AG08395 (cell line): ENCODE measurements around the gene LOXHD1.

Experiments
- DNase-seq: peaks from one replicate; pipeline ENCODE4 v3.0.0; 2012; ENCODE audit warnings: mixed read lengths, low spot score

Gene LOXHD1

DNA sequence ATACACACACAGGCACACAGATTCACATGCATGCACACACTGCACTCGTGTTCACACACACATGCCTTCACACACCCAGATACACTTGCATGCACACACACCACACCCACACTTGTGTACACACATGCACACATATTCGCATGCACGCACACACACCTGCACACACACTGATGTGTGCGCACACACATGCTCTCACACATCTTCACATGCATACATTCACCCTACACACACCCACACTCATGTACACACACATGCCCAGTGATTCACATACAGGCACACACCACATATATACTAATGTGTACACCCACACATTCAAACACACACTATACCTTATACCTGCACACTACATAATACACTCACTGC, 181.6 kb downstream of the LOXHD1 start:
- no peak for DNase-seq

DNA sequence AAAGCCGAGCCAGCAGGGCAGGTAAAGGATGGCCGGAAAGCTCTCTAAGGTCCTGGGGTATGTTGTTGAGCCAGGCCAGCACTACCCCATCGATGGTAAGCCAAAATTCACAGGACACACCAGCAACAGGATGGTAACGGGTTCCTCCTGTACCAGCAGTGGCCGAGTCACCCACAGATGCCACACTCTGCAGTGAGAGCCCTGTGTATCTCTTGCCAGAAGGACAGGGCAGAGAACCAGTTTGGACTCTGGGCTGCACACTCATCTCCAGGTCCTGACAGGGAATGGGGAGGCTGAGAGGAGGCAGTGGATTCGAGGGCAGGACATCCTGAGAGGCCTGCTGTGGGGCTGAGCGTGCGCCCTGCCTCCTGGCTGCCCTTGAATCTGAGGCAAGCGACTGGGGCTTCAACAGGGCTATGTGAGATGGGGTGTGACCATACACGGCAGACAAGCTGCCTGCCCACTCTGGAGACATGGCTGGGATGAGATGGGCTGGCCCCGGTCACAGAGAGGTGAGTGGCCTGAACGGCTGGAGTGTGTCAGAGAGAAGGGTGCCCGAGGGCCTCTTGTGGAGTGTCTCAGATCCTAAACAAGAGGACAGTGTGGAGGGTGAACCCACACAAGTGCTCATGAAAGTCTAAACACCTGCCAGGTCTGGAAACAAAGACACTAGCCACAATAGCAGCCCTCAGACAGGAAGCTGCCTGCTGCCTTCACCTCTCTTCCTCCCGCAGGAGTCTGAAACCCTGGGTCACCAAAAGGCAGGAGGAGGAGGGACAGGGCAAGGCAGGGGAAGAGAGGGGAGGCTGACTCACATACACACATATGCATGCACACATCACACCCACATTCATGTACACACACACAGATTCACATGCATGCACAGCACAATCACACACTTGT, 182.3 kb downstream of the LOXHD1 start:
- no peak for DNase-seq

DNA sequence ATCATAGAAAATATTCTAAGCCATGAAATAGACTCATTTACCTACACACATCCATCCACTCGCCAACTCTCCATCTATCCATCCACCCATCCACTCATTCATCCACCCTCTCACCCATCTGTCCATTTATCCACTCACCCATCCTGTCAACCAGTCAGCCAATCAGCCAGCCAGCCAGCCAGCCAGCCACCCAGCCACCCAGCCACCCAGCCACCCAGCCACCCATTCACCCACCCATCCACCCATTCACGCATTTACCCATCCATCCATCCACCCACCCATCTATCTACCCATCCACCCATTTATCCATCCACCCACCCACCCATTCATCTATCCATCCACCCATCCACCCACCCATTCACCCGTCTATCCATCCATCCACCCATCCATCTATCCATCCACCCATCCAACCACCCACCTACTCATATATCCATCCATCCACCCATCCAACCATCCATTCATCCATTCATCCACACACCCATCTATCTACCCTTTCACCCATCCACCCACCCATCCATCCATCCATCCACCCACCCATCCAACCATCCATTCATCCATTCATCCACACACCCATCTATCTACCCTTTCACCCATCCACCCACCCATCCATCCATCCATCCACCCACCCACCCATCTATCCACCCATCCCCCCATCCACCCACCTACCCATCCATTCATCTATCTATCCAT, 185.1 kb downstream of the LOXHD1 start:
- DNase-seq: no peak

DNA sequence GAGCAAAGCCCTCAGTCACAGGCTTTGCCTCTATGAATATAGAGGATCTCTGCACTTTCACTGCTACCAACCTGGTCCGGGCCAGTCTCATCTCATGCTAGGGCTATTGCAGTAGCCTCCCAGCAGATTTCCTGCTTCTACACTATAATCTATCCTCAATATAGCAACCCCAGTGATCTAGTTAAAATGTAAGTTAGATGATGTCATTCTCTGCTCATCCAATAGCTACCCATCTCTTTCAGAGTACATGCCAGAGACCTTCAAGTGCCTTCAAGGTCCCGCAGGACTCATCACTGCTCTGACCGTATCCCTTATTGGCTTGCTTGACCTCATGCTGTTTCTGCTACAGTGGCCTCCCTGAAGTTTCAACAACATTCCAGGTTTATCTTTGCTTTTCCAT, 186.3 kb downstream of the LOXHD1 start:
- DNase-seq: no peak

DNA sequence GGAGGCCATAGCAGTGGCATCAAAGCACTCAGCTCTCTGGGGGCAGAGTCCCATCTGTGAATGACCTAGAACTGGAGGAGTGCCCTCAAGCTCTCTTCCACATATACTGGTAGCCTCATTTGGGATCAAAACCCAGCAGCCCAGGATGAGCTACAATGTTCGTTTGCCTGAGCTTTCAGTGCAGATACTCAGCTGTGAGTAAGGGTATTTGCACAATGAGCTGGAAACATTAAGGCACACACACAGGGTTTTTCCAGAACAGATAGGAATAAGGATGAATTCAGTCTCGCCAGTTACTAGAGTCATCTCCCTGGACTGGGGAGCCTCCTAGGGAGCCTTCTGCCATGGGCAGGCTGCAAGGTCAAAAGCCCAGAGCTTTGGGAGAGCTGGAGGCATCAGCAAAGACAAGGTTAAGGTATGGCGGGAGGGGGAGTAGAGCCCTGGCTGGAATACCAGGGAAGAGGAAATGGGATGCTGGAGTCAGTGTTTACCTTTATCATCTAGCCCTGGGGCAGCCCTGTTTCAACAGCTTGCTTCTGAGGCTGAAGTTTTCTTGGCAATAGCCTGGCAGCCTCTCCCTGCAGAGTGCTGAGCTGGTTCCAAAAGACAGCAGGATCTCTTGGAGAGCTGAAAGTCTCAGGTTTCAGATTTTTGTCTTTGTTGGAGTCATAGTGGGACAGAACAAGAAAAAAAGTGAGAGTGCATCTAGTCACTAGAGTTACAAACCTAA, 187.7 kb downstream of the LOXHD1 start:
- DNase-seq: no peak

DNA sequence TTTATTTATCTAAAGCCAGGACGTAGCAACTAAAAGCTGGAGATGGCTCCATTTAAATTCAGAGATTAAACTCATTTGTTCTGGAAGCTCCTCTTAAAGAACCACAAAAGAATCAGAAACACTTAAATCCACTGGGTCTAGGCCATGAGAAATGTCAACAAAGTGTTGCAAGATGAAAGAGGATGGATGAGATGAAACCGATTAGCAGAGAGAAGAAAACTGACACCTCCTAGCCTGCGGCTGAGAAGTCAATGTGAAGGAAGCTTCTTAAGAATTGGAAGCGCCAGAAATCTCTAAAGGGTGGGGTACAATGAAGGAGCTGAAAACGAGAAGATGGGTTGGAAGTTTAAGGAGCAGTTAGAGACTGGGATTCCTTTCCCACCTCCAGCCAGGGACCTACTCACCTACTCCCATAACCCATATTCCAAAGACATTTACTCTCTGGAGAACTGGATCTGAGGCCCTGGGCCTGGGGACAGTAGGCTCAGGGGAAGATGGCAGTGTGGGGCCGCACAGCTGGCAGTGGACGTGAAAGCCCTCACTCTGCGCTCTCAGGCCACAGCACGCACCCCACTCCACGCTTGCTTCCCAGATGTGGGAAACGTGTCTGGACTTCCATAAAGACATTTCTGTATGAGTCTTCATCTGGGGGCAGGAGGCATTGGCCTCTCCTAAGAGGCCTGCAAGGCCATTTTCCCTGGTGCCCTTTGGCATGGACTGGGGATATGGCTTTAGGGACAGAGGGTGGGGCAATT, 188.4 kb downstream of the LOXHD1 start:
- no peak for DNase-seq

DNA sequence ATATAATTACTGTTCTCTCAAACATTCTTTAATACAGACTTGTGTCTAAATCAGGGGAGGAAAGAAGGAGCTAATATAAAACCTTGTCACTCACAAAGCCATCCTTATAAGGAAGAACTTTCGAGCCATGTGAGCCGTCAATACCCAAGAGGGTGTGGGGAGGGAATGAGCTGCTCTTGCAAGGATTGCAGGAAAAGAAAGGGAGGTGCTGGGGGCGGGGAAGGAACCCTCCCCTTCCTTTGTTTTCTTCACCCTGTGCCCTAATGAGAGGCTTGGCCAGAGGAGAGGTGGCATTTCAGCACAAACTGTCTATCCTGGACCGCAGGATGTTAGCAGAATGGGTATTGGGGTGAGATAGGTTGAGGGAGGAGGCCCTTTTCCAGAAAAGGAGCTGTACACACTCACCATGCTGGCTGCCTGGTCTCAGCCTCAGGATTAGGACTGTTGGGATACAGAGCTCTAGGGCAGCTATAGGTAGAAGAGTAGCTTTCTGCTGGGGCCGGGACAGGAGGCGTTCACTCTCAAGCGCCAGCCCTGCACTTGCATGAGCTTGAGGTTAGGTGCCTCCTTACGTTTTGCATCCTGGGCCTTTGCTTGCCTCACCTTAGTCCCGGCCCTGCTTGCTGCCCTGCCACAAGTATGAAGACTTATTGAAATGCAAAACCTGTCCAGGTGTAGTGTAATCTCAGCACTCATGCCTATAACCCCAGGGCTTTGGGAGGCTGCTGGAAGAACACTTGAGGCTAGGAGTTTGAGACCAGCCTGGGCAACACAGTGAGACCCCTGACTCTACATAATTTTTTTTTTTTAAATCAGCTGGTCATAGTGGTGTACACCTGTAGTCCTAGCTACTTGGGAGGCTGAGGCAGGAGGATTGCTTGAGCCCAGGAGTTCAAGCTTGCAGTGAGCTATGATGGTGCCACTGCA, 190.5 kb downstream of the LOXHD1 start:
- no peak for DNase-seq

DNA sequence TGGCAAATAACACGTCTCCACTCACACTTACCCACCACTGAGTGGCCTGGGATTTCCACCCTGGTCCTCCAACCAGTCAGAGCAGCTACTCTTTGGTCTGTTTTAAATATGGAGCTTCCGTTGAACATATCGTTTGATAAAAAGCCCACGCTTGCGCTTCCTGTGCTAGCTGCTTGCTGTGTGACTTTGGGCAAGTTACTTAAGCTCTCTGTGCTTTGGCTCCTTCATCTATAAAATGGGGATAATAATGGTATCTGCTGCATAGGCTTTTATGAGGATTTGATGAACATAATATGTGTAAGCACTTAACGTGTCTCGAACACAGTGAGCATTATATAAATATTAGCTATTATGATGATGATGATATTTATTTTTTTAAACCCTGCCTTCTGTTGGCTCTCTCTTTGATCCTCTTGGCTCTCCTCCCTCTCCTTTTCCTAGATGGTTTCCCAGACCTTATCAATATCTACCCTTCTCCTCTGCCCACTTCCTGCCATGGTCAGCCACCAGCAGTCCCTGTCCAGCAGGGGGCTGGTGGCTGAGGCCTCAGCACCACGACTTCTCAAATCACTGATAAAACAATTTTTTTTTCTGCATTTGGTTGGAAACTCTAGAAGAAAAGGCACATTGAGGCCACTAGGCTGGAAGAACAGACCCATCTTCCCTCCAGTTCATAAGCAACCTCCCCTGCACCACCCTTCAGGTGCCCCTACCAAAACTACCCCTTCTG, 191.9 kb downstream of the LOXHD1 start:
- DNase-seq: no peak

DNA sequence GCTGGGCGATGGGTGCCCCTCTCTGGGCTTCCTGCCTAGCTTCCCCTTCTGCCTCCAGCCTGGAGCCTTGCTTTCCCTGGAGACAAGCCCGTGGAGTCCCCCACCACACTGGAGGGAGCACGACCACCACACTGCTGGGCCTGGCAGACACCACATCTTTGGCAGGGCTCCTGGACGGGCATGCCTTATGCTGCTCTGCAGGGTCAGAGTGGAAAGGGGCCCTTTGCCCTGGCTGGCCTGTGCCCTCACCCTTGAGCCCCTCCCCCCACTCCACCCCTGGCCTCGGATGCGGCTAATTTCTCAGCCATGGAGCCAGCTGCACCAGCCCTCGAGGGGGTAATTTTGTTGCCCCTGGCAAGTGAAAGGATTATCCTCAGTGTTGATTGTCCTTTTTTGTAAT, 194.5 kb downstream of the LOXHD1 start:
- no peak for DNase-seq

DNA sequence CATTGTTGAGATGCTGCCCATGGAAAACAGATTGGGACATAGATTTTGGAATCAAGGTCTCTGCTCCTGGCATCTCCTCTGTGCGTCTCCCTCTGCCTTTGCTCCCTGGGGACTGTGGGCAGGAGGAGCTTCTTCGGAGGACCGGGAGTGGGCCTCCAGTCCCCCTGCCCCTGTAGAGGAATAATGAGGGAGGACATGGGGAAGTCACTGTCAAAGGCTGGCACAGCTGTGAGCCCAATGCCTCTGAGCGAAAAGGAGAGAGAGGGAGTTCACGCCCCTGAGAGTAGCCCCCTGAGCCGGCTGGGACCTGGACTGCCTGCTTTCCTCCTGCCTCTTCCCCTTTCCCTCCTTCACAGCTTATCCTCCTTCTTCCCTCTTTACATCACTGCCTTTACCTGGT, 195.0 kb downstream of the LOXHD1 start:
- DNase-seq: no peak

DNA sequence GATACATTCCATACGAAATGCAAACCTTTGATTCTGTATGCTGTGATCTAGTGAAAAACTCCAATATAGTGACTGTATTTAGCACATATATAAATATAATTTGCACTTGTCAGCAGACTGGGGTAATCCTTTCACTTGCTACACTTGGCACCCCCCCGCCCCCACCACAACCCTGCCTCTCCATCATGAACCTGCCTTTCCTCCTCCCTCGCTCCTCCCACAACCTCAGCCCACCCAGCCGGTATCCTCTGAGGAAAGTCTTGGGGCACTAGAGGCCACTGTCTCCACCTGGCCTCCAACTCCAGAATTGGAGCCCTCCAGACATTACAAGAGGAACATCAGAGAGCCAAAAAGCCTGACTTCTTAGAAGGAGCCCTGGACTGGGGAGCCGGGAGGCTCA, 196.3 kb downstream of the LOXHD1 start:
- no peak for DNase-seq

DNA sequence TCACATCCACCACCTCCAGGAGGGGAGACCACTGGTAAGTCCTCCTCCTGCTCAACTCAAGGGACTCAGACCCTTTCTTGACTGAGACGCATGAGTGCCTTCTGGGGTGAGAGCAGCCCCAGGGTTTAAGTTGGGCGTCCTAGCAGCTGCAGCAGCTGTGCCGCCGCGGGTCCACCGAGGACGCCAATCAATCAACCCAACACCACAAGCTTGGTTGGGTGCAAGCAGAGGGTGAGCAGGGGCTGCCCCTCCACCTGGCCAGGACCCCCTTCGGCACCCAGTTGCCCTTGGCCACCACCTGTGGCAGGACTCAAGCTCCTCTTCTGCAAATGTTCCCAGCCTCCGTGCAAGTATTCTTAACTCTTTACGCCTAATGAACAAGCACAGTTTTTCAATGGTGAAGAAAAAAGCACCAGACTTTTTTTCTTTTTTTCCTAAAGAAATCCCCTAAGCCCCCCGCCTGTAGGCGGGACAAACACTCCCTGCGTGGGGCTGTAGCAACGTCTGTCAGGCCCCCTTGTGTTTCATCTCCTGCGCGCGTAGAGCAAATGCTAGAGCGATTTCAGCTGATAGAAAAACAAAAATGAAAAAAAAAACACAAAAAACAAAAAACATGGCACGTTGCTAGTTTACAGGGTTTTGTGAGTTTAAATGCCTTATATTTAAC, 197.1 kb downstream of the LOXHD1 start:
- no peak for DNase-seq

DNA sequence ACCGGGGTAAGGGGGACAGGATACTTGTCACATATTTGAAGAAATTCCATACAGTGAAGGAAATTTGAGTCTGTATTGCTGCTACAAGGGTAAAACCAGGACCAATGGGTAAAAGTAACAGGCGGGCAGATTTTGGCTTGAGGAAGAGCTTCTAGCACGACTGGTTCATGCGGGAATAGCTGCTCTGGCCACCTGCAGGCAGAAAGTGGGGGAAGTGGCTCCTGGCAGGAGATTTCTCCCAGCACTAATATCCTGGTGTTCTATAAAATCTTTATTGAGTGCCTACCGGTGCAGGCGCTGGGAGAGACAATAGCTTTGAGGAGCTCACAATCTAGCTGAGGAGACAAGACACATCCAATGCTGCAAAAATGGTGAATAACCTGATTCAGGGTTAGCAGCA, 198.5 kb downstream of the LOXHD1 start:
- no peak for DNase-seq

DNA sequence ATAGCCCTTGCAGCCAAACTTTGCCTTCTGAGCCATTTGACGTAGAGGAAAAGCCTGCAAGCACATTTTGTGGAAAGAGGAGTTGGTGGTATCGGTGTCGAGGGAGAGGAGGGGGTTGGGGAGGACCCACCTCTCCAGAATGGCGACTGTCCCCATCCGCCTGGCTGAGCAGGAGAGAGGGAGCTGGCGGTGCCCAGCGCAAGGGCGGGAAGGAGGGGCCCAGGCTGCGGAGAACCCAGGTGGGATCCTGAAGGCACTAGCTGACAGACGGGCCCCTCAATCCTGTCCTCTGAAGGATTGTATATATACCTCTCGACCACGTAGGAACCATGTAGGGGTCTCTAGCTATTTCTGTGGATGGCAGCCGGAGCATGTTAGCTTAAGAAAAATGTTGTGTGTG, 200.3 kb downstream of the LOXHD1 start:
- DNase-seq: no peak

DNA sequence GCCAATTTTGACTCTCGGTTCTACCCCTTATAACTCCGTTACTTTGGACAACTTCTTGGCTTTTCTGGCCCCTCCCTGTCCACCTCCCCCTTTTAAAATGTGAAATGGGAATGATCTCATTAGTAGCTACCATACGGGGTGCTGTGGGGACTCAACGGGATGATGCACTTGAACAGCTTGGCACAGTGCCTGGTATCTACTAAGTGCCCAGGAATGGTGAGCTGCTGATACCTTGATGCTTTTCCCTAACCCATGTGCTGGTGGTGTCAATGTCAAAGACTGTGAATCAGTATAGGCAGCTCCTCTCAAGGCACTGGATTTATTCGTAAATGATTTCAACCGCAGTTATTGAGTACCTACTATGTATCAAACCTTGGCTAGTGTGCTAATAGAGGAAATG, 204.2 kb downstream of the LOXHD1 start:
- DNase-seq: no peak

DNA sequence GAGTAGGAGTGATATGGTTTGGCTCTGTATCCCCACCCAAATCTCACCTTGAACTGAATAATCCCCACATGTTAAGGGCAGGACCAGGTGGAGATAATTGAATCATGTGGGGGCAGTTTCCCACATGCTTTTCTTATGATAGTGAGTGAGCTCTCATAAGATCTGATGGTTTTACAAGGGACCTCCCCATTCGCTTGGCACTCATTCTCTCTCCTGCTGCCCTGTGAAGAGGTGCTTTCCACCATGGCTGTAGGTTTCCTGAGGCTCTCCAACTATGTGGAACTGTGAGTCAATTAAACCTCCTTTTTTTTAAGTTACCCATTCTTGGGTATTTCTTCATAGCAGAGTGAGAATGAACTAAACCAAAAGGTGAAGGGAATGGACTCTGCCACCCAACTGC, 207.5 kb downstream of the LOXHD1 start:
- DNase-seq: no peak

DNA sequence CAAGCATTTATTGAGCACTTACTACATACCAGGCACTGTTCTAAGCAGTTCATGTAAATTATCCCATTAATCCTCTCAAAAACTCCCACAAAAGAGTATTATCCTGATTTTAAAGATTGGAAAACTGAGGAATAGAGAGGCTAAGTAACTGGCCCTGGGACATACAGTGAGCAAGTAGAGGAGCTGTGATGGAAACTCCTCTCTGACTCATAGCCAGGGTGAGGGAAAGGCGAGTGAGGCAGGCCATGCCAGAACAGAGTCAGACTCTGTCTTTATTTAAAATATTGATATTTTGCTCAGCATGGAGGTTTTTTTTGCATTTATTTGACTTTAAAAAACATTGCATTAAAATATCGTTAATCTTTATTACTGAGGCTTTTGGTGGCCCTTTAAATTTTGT, 208.0 kb downstream of the LOXHD1 start:
- DNase-seq: no peak

DNA sequence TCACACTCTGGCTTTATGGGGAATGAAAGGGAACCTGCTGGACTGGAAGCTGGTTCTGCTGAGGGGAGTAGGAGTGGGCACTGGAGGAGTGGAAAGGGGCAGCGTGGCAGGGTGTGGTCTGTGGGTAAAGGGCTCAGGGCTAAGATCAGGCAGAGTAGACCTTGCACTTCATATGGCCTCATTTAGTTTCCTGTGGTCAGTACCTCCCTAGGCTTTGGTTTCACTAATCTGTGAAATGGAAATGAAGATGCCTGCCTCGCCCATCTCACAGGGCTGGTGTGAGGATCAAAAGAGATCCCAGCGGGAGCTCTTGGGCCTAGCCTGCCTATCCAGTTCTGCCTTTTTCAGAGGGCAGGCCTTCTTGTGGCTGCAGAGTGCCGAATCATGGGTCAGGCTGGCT, 208.7 kb downstream of the LOXHD1 start:
- no peak for DNase-seq

DNA sequence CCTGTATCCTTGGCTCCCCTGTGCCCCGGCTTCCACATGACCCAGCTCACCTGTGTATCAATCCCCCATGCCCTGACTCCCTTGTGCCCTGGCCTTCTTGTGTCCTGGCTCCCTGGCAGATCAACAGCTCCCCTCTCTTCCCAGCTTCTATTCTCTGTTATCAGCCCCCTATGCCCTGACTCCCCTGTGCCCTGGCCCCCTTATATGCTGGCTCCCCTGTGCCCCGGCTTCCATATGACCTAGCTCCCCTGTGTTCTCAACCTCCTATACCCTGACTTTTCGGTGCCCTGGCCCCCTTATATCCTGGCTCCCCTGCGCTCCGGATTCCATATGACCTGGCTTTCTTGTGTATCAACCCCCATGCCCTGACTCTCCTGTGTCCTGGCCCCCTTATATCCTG, 209.2 kb downstream of the LOXHD1 start:
- DNase-seq: no peak

DNA sequence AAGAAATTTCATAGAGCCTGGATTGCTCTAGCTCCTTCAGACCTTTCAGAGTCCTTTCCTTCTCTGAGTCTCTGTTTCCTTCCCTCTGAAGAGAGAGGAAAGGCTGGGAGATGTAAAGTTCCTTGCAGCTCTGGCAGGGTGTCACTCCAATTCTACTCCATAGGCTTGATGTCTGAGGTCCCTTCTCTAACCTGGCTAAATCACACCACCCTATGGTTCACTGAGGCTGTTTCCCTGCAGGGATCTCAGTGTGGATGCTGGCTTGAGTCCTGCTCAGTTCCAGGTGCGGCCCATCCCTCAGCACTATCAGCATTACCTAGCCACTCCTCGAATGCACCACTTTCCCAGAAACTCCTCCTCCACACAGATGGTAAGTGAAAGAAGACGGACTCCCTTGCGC, 209.7 kb downstream of the LOXHD1 start:
- no peak for DNase-seq
